Measurements from ENCODE around the gene CDA. TPM values are rescaled to one million over a fixed set of nuclear protein-coding genes. Genes with fewer than 3 reads are reported as not detected.

Gene CDA
- total and polyA plus RNA-seq, 2 of the 8 experiments (the other 6 are each of a cell fraction or from before 2014, with no cell fraction given): 4.4 to 11.3 TPM

DNA sequence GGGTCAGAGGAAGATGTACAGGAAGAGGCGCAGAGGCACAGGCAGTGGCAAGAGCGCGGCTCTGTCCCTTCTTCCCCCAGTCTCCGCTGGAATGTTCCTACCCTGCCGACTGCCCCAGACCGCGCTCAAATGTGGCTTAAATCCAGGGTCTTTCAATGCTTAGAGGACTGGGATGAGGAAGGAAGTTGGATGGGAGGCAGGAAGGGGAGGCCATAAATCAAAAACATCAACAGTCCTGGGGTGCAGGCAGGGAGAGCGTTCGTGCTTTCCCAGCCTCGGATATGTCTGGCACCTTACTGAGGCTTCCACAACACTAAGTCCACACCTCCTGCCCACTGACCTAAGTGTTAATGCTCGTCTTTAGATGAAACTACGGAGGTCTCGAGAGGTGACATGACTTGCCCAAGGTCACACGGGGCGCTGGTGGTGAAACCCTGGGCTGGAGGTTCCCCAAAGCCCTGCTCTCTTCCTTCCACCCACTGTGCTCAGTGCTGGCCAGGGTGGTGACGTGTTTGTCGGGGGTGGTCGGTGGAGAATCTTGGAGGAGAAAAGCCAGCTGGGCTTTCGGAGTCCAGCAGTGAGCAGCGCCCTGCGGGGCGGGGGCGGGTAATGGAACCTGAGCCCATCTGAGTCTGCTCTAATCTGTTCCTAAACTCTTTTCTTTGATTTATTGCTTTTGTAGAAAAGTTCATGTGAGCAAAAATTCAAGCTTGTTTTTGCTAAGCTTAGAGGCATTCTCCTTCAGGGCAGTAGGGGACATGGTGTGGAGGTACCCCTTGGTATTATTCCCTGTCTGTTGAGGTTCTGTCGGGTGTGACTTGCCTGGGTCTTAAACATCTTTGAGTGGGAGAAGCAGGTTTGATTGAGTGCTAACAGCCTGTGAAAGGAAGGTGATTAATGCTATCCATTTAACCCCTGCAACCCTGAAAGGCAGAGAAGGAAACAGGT, 708 bp downstream of the CDA start:
- WGBS, 2 experiments (ENCODE audit: extremely low coverage in 1 of 2, insufficient coverage in 1 of 2, insufficient read length in 1 of 2, insufficient replicate concordance in 2 of 2, low coverage in 1 of 2, low lambda C conversion rate in 2 of 2, missing lambda C conversion rate in 1 of 2): 78% methylated on average over 21 of the region's 24 CpGs; no CpG with 5 or more reads in 1 of the 2 experiments
- no peak for FAIRE-seq
- H3K4me1 ChIP-seq (replicated peaks in 1 of 4; ENCODE audit: control insufficient read depth in 3 of 4, insufficient read depth in 4 of 4, low read length in 3 of 4): peaks cover 0 to 16% (median 12%) of the 10 kb centered on the region in 4 experiments; a peak in 5 of 7 replicates
- H2BK12ac ChIP-seq (ENCODE audit: low read depth, low read length): 0 out of 2 replicates have a peak overlapping the region, but pooled peaks have one; percentile 68
- no peaks in the 10 kb centered on the region for H4K20me1 ChIP-seq (replicated peaks in 1 of 2; ENCODE audit: control insufficient read depth in 1 of 2, insufficient read depth in 2 of 2, low read length in 2 of 2)
- H2BK15ac ChIP-seq (ENCODE audit: low read length): no peak overlapping the region
- no peak overlapping the region for H3K23ac ChIP-seq (ENCODE audit: insufficient read length)
- no peaks in the 10 kb centered on the region for H3K79me2 ChIP-seq (ENCODE audit: control insufficient read depth in 1 of 2, insufficient read depth in 2 of 2, low read length in 2 of 2)
- H2BK20ac ChIP-seq (ENCODE audit: low read length): peak overlapping the region; percentile 66; the same call in 1 of the 2 replicates
- H4K91ac ChIP-seq (replicated peaks; ENCODE audit: insufficient read length, low read length): peak overlapping the region; percentile 67
- no peak overlapping the region for H3K14ac ChIP-seq (ENCODE audit: insufficient read length)
- no peak overlapping the region for H3K27ac ChIP-seq (ENCODE audit: low read depth, low read length)
- H3K79me1 ChIP-seq (ENCODE audit: low read depth, low read length): no peaks in the 10 kb centered on the region
- H4K8ac ChIP-seq (ENCODE audit: extremely low read depth, insufficient read depth, low read length): peak overlapping the region; percentile 88; the same call in 1 of the 2 replicates
- no peak overlapping the region for H3K9ac ChIP-seq (replicated peaks in 1 of 4; ENCODE audit: extremely low read depth in 1 of 4, low read depth in 3 of 4, low read length in 3 of 4)
- ChIA-PET POLR2A (ENCODE audit: partially characterized antibody) (interaction anchor here (0.6 to 1.6 kb wide), 4 partner anchors 20 to 197 kb away, joined by 3 to 4 read pairs (median 3); no protein-coding TSS in a partner anchor), CTCF (ENCODE audit: partially characterized antibody) (interaction anchor here (0.6 to 3.4 kb wide), 10 partner anchors 11 to 107 kb away, joined by 3 to 28 read pairs (median 5); partner anchors contain the start of genes FAM43B and PINK1)
- H4K5ac ChIP-seq (ENCODE audit: insufficient read length, low read depth, low read length): peak overlapping the region; percentile 34
- H3K36me3 ChIP-seq (ENCODE audit: control insufficient read depth in 2 of 4, insufficient read depth in 4 of 4, low read length in 3 of 4): no peaks in the 10 kb centered on the region
- H3K4ac ChIP-seq (replicated peaks; ENCODE audit: insufficient read length, low read depth, low read length): no peak overlapping the region
- no peaks in the 10 kb centered on the region for H3K27me3 ChIP-seq (replicated peaks in 1 of 4; ENCODE audit: control insufficient read depth in 3 of 4, extremely low read depth in 1 of 4, insufficient read depth in 3 of 4, low read length in 3 of 4)
- peak overlapping the region; percentile 5; the same call in 1 of the 2 replicates for H2BK5ac ChIP-seq (ENCODE audit: low read depth, low read length)
- 0 out of 2 replicates have a peak, but pooled peaks have one; percentile 4 for TF ChIP-seq TEAD4 (IDR thresholded peaks at IDR 0.05; ENCODE audit: low read depth, low read length)
- no peak for TF ChIP-seq KDM5A (IDR thresholded peaks at IDR 0.05; ENCODE audit: low read length)
- H3K23me2 ChIP-seq (ENCODE audit: low read depth, low read length): no peaks in the 10 kb centered on the region
- no peak overlapping the region for H3K56ac ChIP-seq (replicated peaks; ENCODE audit: insufficient read length, low read depth, low read length)
- H2BK120ac ChIP-seq (replicated peaks; ENCODE audit: low read depth, low read length): no peak overlapping the region
- no peak for DNase-seq (ENCODE audit: low read depth in 1 of 2, low spot score in 2 of 2)
- no peaks in the 10 kb centered on the region for H3K9me3 ChIP-seq (ENCODE audit: insufficient read depth in 2 of 2, low read depth in 1 of 2, low read length in 1 of 2)
- H3K18ac ChIP-seq (ENCODE audit: extremely low read depth, low read length): 0 out of 2 replicates have a peak overlapping the region, but pooled peaks have one; percentile 26
- H2AFZ ChIP-seq (ENCODE audit: low read length): peak overlapping the region; percentile 52; the same call in 1 of the 2 replicates
- H3K4me2 ChIP-seq (ENCODE audit: insufficient read depth in 1 of 2, low read depth in 2 of 2, low read length in 2 of 2): peak overlapping the region; percentile 5 to 34; a peak in 3 of 4 replicates
- H2AK5ac ChIP-seq (ENCODE audit: low read depth, low read length): no peak overlapping the region
- peak overlapping the region in 1 of 4 experiments; percentile 30; a peak in 2 of 8 replicates for H3K4me3 ChIP-seq (ENCODE audit: extremely low read depth in 1 of 4, insufficient read depth in 2 of 4, low read depth in 3 of 4, low read length in 4 of 4)

Data from H1 (cell line).